ENCODE results near the gene RNPS1.

- TF ChIP-seq POLR2A (IDR thresholded peaks at IDR 0.05) (no peak), CTCF (IDR thresholded peaks at IDR 0.05) (no peak)
Observed at GRCh38 chr16:2235234-2235651, 32.7 kb downstream of the RNPS1 start.

Measured in adrenal gland (tissue), 5 donors.